HG03432 (cell line): ENCODE measurements around the gene SLC38A2.

Experiments
- ATAC-seq: cut with Tn5 transposase; IDR thresholded peaks from one replicate; pipeline ENCODE4 v1.9.1; 2021; ENCODE audit warnings: mild to moderate bottlenecking, moderate library complexity; ENCODE audit not compliant: unreplicated experiment

SLC38A2 gene

DNA sequence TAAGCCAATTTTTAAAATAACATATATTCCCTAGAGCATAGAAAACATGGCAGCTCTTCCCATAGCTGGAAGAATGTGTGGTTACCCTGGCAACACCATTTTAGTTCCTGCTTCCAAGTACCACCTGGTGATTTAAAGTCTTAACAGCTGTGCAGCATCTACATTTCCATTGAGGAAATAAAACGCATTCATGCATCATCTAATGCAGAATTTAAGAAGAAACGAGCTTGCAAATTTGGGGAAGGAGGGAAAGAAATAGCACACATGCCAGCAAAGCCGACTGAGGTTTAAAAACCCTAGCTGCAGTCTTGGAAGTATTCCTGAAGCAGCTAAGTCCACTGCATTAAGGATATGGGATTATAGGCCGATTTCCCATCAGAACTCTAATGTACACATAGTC, 22.8 kb upstream of the SLC38A2 start:
- no peak for ATAC-seq

DNA sequence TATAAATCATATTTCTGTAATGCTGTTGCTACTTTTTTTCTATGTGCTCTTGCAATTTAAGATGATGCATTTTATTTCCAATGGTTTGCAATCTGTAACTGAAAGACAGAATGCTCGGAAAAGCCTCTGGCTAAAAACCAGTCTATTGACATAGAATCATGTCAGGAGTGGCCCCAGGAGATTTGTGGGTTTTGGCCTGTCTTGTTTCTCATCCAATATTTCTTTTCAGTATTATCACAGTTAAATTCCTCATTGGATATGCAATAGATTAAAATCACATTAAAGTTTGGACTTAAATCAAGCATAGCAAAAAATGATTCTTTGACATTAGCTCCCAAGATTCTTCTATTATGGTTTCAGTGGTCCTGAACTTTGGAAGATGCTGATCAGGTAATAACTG, 19.1 kb upstream of the SLC38A2 start:
- no peak for ATAC-seq

GRCh38 chr12:46390881-46391280, 18.3 kb upstream of the SLC38A2 start:
- ATAC-seq, result peak; percentile 20

GRCh38 chr12:46390304-46390703, 17.7 kb upstream of the SLC38A2 start:
- ATAC-seq, result no peak

DNA sequence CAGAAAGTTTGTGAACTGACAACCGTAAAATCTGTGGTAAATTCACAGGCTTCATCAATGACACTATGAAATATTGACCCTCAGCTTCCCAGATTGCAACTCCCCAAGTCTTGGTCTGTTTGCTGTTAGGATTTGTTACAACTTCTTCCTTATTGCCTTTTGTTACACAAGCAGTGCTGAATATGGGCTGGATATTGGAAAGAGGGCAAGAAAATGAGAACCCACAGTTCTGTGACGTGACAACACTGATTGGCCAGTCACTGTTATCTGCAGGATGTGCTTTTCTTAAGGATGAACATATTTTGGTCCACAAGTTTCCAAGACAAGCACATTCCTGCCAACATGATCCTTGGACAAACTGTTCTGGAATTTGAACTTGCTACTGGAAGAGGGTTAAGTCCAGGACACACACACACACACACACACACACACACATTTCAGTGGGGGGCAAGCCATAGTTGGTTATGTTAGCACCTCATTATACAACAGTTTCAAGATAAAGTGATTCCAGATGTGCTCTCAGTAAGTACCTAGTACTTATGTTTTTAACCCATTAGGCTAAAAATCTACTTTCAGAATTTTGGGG, 16.6 kb upstream of the SLC38A2 start:
- no peak for ATAC-seq

DNA sequence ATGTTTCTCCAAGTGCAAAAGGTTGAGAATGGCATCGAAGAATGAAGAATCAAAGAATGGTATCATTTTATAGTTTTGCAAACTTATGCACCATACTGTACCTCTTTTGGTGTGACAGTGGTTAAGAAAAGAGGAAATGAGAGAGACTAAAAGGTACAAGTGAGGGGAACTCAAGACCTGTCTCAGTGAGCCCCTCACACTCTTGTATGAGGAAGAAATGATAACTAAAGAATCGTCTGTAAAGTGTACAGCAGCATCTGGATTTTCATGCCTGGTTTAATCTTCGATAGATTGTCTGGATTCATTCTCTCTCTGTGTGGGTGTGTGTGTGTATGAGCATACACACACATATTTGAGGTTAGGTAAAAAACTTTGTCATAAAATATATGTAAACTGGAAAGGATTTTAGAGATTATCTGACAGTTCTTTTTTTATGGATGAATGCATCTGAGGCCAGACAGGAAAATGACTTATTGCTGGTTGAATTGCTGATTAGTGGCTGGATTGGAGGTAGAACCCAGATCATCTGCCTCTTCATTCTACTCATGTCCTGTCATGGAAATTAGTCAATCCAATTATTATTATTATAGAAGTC, 16.0 kb upstream of the SLC38A2 start:
- peak; percentile 68 for ATAC-seq

DNA sequence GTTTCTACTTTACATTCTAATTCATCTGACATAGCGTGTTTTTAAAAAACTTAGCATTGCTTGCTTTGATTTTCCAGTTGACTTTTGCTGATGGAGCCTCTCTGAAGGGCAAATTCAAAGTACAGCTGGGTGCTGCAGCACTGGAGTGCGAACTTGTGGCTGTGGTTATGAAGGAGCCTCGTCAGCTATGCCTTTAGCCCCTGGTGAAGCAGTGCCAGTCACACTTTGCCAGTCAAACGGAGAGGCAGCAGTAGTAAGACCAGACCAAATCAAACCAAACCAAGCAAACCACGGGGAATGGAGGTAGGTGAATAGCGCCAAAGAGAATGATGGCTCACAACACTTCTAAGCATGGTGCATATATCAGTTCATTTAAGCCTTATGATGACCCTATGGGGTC, 15.1 kb upstream of the SLC38A2 start:
- ATAC-seq, result no peak

DNA sequence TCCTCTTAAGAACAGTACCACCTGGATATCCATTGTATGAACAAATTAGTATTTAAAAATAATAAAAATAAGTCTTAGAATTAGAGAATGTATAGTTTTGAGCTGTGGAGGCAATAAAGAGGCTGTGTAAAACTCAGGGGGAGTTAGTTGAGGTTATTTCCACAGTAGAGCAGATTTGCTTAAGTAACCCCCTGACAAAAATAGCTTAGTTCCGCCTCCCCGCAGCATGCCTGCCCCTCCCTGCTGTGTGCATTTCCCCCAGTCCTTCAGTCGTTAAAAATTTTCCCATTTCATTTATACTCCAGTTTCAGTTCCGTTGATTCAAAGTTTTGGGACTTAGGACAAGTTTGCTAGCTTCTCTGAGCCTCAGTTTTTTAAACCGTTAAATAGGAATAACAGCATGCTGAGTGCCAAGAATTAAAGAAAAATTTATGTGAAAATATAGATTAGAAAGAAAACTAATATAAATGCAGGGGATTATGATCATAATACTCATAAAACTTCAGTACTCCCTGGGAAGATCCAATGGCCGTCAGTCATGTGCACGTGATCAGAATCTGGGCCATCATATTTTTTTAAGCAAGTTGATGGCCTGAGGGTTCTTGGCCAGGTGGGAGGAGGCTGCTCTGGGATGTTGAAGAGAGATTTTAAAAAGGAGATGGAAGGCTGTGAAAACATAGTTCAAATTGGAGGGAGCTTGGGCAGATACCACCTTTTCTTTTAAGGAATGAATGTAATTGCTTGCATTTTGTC, 14.5 kb upstream of the SLC38A2 start:
- ATAC-seq, result peak; percentile 28

DNA sequence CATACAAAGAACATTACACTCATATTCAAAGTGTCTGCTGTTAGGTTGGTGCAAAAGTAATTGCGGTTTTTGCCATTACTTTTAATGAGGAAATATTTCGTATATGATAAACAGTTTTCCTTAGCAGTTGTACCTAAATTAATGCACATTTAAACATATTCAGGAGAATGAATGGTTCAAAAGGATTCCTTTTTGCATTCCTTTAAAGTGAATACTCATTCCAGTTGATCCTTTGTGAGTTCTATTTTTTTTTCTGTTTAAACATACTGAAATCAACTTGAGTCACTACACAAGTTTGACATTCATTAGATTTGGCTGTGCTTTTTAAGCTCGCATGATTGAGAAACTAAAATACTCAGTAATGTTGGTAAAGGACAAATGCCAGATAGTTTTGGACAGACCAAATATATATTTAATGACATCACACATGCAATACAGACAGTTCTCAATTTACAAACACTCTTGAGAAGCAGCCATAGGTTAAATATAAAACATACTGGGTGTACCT, 13.8 kb upstream of the SLC38A2 start:
- no peak for ATAC-seq

DNA sequence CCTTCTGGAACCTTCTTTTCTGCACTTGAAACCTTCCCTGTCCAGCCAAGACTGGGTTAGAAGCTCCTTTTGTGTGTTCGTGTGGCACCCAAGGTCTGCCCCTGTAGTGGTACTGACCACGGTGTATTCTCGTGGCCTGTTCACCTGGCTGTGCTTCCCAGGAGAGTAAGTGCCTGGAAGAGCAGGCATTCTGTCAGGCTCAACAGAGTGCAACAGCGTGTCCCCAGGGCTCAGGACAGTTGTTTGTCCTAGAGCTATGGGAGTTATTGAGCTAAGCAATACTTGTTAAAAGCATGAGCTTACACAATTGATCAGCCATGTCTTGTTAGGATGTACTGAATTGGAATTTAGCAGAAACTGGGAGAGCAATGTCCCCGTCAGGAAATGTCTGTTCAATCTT, 12.9 kb upstream of the SLC38A2 start:
- ATAC-seq, result no peak

DNA sequence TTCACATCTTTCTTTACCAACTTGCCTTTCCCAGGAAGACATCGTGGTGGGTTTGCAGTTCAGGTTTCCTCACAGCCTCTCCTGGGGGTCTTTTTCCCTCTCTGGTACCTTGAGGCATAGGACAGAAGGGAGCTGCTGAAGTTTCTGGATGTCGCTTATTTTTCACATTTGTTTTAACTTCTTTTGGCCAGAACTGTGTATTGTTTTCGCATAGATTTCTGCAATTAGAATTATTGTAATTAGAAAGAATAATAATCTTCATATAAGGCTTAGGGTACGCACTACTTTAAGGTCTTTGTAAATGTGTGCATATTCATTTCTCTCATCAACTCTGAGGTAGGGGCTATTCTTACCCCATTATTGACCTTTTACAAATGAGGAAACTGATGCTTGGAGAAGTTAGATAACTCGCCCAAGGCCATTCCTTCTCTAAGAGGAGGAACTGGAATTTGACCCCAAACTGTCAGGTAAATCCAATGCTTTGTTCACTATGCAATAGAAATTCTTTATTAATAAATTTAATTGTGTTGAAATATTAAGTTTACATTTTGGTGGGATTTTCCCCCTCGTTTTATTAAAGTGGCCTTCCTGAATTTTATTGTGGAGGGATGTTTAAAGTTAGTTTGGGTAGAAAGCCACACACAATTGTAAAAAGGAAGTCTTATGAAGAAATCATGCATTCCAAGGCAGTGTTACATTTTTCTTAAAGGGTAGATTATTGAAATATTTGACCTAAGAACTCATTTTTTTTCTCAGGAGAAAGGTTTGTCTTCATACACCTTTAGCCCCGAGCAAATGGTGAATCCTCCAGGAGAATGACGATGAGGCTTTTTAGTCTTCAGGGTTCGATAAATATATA, 12.1 kb upstream of the SLC38A2 start:
- no peak for ATAC-seq

DNA sequence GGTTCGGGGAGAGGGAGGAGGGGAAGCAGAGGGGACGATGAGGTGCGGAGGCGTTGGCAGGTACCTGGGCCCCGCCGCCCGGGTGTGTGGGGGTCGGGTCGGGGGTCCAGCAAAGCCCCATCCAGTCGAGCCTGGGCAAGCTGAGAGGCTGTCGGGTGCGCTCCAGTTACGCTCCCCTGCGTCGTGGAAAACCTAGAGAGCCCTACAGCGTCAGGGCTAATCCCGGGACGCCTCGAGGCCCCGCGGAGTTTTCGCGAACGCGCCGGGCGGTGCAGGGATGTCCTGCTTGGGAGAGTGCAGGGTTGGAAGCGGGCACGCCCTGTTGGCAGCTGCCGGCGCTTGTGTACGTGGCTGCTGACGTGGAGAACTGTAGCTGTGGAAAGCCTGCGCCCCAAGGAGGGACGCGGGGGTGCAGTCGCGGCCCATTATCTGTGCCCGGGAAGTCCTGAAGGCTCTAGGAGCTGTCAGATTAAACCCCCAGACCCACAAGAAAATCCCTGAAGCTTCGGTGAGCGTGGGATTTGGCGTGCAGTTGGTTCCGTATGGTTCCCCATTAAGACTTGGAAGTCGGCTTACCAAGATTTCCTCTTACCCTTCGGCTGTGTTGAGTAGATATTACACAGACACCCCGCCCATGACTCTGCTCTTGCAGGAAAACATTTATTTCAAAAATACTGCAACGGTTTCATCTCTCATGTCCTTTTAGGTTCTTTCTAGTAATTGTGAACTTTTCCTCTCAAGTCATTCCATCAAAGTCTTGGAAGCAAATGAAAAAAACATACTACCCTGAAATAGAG, 11.3 kb upstream of the SLC38A2 start:
- peak; percentile 42 for ATAC-seq

- peak; percentile 79 for ATAC-seq
These were observed 10.5 kb upstream of the SLC38A2 start for GRCh38 chr12:46382964-46383653.

GRCh38 chr12:46382408-46382963, 9.9 kb upstream of the SLC38A2 start:
- ATAC-seq, result no peak

DNA sequence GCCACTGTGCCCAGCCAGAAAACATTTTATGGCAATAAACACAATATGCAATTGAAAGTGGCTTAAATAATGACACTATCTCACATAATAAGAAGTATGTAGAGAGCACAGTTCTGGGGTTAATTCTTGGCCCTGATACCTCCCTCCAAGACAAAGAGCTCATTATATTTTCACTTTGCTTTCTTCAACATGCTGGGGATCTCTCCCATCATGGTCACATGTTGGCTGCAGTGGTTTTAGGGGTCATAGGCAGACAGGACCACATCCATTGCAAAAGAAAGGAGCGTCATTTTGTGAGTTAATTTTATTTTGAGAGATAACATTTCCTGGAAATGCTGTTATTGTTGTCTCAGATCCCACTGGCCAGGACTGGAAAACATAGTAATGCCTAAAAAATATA, 8.3 kb upstream of the SLC38A2 start:
- no peak for ATAC-seq

DNA sequence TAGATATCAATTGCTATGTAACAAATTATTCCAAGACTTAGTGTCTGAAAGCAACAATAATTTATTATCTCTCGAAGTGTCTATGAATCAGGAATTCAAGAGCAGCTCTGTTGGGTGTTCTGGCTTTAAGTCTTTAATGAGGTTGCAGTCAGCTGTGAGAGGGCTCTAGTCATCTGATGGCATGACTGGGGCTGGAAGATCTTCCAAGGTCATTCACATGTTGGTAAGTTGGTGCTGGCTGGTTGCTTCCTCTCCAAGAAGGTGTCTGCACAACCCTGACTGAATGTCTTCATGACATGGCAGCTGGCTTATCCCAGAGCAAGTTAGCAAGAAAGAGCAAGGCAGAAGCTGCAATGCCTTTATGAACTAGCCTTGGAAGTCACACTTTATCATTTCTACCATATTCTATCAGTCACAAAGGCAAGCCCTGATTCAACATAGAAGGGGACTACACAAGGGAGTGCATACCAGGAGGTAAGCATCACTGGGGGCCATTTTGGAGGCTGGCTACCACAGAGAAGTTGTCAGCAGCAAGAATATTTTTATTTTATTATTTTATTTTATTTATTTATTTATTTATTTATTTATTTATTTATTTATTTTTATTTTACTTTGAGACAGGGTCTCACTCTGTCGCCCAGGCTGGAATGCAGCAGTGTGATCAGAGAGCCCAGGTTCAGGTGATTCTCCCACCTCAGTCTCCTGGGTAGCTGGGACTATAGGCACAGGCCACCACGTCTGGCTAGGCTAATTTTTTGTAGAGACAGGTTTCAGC, 7.6 kb upstream of the SLC38A2 start:
- no peak for ATAC-seq

DNA sequence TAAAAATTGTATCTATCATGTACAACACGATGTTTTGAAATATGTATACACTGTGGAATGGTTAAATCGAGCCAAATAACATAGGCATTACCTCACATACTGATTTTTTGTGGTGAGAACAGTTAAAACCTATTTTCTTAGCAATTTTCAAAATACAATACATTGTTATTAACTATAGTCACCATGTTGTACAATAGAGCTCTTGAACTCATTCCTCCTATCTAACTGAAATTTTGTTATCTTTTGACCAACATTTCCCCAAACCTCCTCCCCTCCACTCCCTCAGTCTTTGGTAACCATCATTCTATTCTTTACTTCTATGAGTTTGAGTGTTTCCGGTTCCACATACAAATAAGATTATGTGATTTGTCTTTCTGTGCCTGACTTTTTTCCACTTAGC, 6.8 kb upstream of the SLC38A2 start:
- no peak for ATAC-seq

DNA sequence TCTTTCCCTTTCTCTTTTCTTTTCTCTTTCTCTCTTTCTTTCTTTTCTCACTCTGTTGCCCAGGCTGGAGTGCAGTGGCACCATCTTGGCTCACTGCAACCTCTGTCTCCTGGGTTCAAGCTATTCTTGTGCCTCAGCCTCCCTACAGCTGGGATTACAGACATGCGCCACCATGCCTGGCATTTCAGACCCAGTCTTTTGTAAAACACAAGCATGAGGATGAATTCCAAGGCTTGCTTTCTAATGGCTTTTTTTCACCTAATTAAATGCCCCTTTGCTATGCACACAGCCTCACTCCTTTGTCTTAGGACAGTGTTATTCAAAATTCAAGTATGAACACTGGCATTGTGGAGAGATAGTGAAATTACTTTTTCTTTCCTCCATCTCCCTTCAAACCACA, 6.0 kb upstream of the SLC38A2 start:
- no peak for ATAC-seq

DNA sequence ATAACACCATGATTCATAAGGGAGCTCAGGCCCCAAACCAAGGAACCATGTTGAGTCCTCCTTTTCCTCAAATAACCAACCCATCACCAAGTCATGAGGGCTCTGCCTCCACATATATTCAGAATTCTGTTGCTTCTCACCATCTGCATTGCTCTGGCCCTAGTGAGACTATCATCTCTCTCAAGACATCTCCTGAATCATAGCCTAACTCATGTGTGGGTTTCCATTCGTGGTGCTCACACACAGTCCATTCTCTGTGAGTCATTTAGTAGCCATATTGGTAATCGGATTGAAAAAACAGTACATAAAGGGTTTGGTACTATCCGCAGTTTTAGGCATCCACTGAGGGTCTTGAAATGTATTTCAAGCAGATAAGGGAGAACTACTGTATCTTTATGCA, 5.1 kb upstream of the SLC38A2 start:
- no peak for ATAC-seq
